SK-N-SH treated with all-trans-retinoic acid at 6 μM for 48 hours (cell line): ENCODE results near the gene SIRT1.

Experiments used
- ARNTL ChIP-seq: fragments of 450-650 bp; formaldehyde crosslinking; IDR thresholded peaks from 2 replicates; pipeline ENCODE4 v1.5.0; 2020; ENCODE audit warnings: low read depth, mild to moderate bottlenecking, moderate library complexity, borderline replicate concordance
- ISL1 ChIP-seq: fragments of 250-450 bp; sonication (Bioruptor Pico); IDR thresholded peaks from 2 replicates; pipeline ENCODE4 v2.1.2; 2022; ENCODE audit warnings: mild to moderate bottlenecking, moderate library complexity
- PPARA ChIP-seq: fragments of 250-450 bp; sonication (Bioruptor Pico); IDR thresholded peaks from 2 replicates; pipeline ENCODE4 v1.5.0; 2020; ENCODE audit warnings: mild to moderate bottlenecking, borderline replicate concordance
- TOX ChIP-seq: fragments of 250-450 bp; sonication (Bioruptor Pico); IDR thresholded peaks from 2 replicates; pipeline ENCODE4 v1.8.0; 2021; ENCODE audit warnings: mild to moderate bottlenecking, moderate library complexity, borderline replicate concordance

DNA sequence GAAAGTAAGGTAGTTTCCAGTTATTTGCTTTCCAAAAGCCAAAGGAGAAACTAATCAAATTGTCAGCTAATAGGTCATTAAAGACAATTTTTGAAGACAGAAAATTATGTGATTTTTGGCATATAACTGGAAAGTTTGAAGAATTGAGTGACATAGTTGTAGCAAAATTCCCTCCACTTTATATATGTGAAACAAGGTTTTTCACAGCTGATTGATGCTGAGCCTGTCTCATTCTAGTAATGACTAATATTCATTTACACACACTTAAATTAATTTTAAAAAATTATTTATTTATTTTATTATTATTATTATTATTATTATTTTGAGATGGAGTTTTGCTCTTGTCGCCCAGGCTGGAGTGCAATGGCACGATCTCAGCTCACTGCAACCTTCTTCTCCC, 16.3 kb upstream of the SIRT1 start:
- TF ChIP-seq ISL1, result no peak
- TF ChIP-seq TOX (CRISPR knock-in tag), result no peak
- no peak for TF ChIP-seq ARNTL (CRISPR knock-in tag)
- TF ChIP-seq PPARA (CRISPR knock-in tag), result no peak
